ENCODE measurements around the gene CEBPG.

Gene CEBPG

DNA sequence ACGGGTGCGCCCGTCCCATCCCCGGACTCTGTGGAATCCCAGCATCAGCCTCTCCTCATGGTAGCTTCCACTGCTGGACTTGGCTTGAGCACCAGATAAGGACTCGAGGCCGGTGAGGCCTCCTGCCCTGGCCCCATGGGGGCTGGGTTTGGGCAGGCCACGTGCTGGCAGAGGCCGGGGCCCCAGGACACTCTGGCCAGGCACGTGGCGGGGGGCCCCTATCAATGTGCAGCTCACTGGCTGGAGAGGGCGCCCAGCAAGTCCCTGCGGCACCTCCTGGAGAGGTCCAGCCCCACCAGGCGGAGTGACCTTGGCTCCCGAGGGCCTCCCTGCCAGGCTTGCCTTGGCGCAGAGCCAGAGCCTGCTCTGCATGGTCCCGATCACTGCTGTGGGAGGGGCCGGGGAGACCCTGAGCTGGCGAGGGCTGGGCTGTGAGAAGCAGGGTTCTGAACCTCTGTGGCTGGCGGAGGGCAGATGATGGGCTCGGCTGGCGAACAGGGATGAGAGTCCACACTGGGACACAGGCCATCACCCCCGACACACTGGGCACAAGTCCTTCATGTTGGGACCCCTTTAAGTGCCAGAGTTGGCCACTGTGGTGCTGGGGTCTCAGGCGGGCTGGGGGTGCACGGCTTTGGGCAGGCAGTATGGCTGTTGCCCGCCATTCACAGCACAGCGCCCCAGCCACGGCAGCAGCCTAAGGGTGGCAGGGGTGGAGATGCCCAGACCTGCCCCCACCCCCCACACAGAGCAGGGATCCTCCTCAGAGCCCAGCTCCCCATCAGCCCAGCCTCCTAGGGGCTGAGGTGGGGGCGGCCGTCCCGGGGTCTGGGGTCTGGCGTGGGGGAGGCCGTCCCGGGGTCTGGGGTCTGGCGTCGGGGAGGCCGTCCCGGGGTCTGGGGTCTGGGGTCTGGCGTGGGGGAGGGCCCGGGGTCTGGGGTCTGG, 19.1 kb downstream of the CEBPG start:
- DNase-seq (ENCODE audit: low read depth, low spot score) = no peak
- no peak overlapping the region for H3K4me3 ChIP-seq (ENCODE audit: low read depth, low read length)
- TF ChIP-seq CTCF (IDR thresholded peaks at IDR 0.05; ENCODE audit: low read depth, low read length) = no peak
- in situ Hi-C loops (cut with HindIII; ENCODE audit: low sequenced_read_pairs) = no loop called here

DNA sequence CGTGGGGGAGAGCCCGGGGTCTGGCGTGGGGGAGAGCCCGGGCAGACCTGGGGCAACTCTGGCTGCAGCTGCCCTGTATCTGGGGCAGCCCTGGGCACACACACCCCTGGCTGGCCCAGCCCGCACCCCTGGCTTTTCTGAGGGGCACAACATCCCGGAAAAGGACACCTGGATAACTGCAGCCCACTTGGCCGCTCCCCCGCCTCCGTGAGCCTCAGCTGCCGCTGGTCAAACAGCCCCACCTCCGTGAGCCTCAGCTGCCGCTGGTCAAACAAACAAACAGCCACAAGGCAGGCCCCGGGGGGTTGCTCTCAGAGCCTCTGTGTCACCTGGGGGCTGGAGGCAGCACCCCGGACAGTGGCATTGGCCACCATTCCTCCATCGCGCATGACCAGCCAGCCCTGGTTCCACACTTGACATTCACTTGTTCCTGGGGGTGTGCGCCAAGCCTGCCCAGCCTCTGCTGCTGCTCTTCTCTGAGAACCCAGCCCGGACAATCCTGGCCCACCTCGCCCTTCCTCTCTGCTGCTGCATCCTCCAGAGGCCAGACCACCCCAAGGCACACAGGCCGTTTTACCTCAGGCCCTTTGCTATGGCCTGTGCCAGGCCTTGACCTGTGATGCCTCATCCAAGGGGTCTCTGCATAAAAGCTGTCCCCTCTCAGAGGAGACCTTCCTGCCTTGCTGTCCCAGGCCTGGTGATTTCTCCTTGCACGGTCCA, 19.9 kb downstream of the CEBPG start:
- TF ChIP-seq CTCF (IDR thresholded peaks at IDR 0.05; ENCODE audit: low read depth, low read length) = no peak
- no peak overlapping the region for H3K4me3 ChIP-seq (ENCODE audit: low read depth, low read length)
- DNase-seq (ENCODE audit: low read depth, low spot score) = no peak
- in situ Hi-C loops (cut with HindIII; ENCODE audit: low sequenced_read_pairs) = no loop called here

- DNase-seq (ENCODE audit: low read depth, low spot score) = peak; percentile 63
- H3K4me3 ChIP-seq (ENCODE audit: low read depth, low read length) = no peak overlapping the region
- TF ChIP-seq CTCF (IDR thresholded peaks at IDR 0.05; ENCODE audit: low read depth, low read length) = no peak
- in situ Hi-C loops (cut with HindIII; ENCODE audit: low sequenced_read_pairs) = no loop called here
Observed at GRCh38 chr19:33394006-33394722, 20.7 kb downstream of the CEBPG start.

GRCh38 chr19:33394723-33395560, 21.4 kb downstream of the CEBPG start:
- in situ Hi-C loops (cut with HindIII; ENCODE audit: low sequenced_read_pairs) = no loop called here
- H3K4me3 ChIP-seq (ENCODE audit: low read depth, low read length) = no peak overlapping the region
- TF ChIP-seq CTCF (IDR thresholded peaks at IDR 0.05; ENCODE audit: low read depth, low read length) = no peak
- no peak for DNase-seq (ENCODE audit: low read depth, low spot score)

- no peak for TF ChIP-seq CTCF (IDR thresholded peaks at IDR 0.05; ENCODE audit: low read depth, low read length)
- peak; percentile 28 for DNase-seq (ENCODE audit: low read depth, low spot score)
- in situ Hi-C loops (cut with HindIII; ENCODE audit: low sequenced_read_pairs) = no loop called here
- H3K4me3 ChIP-seq (ENCODE audit: low read depth, low read length) = no peak overlapping the region
Observed at GRCh38 chr19:33395561-33396550, 22.3 kb downstream of the CEBPG start.
